Head of caudate nucleus (tissue), 42 donors: Measurements from ENCODE around the gene ZNF436.

Experiments used
- DNase-seq, 42 donors: peaks; one replicate each; pipeline versions ENCODE4 v3.0.0 to v3.0.0-alpha.2; 2020 to 2021; ENCODE audit warnings: mixed read lengths in 7 of 42
- intact Hi-C: fragments of 100-400 bp; cut with DNase I; formaldehyde crosslinking; loops from one replicate; pipeline ENCODE4 v1.15.0; 2022

ZNF436 gene

GRCh38 chr1:23370709-23371584 lies 1.3 kb upstream of the ZNF436 start:
- intact Hi-C loops = no loop called here
- DNase-seq = no peak

- intact Hi-C loops = no loop called here
Measured at GRCh38 chr1:23370330-23370708, 683 bp upstream of the ZNF436 start.

GRCh38 chr1:23368562-23369334 lies 888 bp downstream of the ZNF436 start:
- intact Hi-C loops = loop anchor here (1.0 to 5.0 kb wide), 2 partner anchors 24 to 174 kb away; partner anchors contain the start of gene HNRNPR
- DNase-seq = peak; percentile 79 to 96 (median 91)

More at GRCh38 chr1:23370330-23370708, 683 bp upstream of the ZNF436 start:
- no peak for DNase-seq

- intact Hi-C loops = loop anchor here (1.0 to 5.0 kb wide), 2 partner anchors 24 to 174 kb away; partner anchors contain the start of gene HNRNPR
- DNase-seq = peak; percentile 98 to 100 (median 99)
Measured at GRCh38 chr1:23367791-23368561, 1.7 kb downstream of the ZNF436 start.

GRCh38 chr1:23367451-23367790 lies 2.2 kb downstream of the ZNF436 start:
- peak in 3 of 42 donors; percentile 15 to 28 (median 16) for DNase-seq
- intact Hi-C loops = loop anchor here (5.0 kb wide), 1 partner anchor 175 kb away; no protein-coding TSS in a partner anchor

- intact Hi-C loops = loop anchor here (5.0 kb wide), 1 partner anchor 176 kb away; no protein-coding TSS in a partner anchor
Measured at GRCh38 chr1:23366598-23366997, 3.0 kb downstream of the ZNF436 start.

GRCh38 chr1:23366146-23366545 lies 3.5 kb downstream of the ZNF436 start:
- intact Hi-C loops = loop anchor here (5.0 kb wide), 1 partner anchor 176 kb away; no protein-coding TSS in a partner anchor
- no peak for DNase-seq

More at GRCh38 chr1:23366598-23366997, 3.0 kb downstream of the ZNF436 start:
- no peak for DNase-seq

- intact Hi-C loops = no loop called here
- peak in 1 of 42 donors; percentile 1 for DNase-seq
Measured at GRCh38 chr1:23362218-23362713, 7.4 kb downstream of the ZNF436 start.

GRCh38 chr1:23358310-23358875 lies 11.2 kb downstream of the ZNF436 start:
- intact Hi-C loops = no loop called here
- no peak for DNase-seq

- DNase-seq = peak in 1 of 42 donors; percentile 8
- intact Hi-C loops = no loop called here
Measured at GRCh38 chr1:23357138-23357908, 12.3 kb downstream of the ZNF436 start.

GRCh38 chr1:23356471-23357137 lies 13.0 kb downstream of the ZNF436 start:
- DNase-seq = peak in 22 of 42 donors; percentile 20 to 70 (median 42)
- intact Hi-C loops = no loop called here

- intact Hi-C loops = no loop called here
- no peak for DNase-seq
Measured at GRCh38 chr1:23354245-23354644, 15.4 kb downstream of the ZNF436 start.

GRCh38 chr1:23352096-23352695 lies 17.4 kb downstream of the ZNF436 start:
- DNase-seq = no peak
- intact Hi-C loops = no loop called here

GRCh38 chr1:23345920-23346319 lies 23.7 kb downstream of the ZNF436 start:
- DNase-seq = no peak
- intact Hi-C loops = no loop called here

- DNase-seq = peak in 2 of 42 donors; percentile 5 to 10
Measured at GRCh38 chr1:23344987-23345472, 24.6 kb downstream of the ZNF436 start.

More at GRCh38 chr1:23344987-23345472, 24.6 kb downstream of the ZNF436 start:
- intact Hi-C loops = loop anchor here (1.0 kb wide), 1 partner anchor 23 kb away; no protein-coding TSS in a partner anchor
